GM18498 (cell line): ENCODE results near the gene MTARC1.

Source experiments
- ATAC-seq: cut with Tn5 transposase; IDR thresholded peaks from one replicate; pipeline ENCODE4 v1.9.1; 2021; ENCODE audit warnings: mild to moderate bottlenecking, moderate library complexity; ENCODE audit not compliant: unreplicated experiment

Gene MTARC1

GRCh38 chr1:220769205-220769604 lies 17.5 kb upstream of the MTARC1 start:
- no peak for ATAC-seq

DNA sequence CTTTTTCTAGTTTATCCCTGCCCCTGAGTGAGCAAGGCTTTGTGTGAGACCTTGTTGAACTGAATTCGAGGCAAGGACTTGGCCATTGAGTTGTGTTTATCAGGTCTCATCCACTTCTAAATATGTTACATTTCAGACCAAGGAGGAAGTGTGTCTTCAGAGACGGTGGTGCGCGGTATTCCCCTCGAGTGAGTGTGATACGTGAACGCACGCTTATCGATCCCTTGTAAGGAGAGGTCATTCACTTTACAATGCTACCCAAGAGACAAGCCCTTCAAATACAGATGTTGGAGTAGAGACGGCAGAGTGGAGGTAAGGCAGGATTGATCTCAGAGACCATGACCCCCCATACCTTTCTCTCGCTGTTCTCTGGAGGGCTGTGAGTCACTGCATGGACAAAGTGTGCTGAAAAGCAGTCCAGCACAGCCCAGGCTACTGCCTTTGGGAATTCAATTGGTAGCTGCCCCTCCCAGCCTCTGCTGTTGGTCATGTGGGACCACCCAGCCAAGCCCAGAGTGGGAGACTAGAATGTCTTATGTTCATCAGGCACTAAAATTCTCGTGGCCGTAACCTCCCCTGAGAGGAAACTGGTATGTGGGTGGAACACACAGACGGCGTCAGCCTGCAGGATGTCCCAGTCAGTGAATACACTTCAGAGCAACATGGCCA lies 16.3 kb upstream of the MTARC1 start:
- ATAC-seq, result peak; percentile 71

- ATAC-seq, result no peak
Measured at GRCh38 chr1:220772846-220773245, 13.9 kb upstream of the MTARC1 start.

DNA sequence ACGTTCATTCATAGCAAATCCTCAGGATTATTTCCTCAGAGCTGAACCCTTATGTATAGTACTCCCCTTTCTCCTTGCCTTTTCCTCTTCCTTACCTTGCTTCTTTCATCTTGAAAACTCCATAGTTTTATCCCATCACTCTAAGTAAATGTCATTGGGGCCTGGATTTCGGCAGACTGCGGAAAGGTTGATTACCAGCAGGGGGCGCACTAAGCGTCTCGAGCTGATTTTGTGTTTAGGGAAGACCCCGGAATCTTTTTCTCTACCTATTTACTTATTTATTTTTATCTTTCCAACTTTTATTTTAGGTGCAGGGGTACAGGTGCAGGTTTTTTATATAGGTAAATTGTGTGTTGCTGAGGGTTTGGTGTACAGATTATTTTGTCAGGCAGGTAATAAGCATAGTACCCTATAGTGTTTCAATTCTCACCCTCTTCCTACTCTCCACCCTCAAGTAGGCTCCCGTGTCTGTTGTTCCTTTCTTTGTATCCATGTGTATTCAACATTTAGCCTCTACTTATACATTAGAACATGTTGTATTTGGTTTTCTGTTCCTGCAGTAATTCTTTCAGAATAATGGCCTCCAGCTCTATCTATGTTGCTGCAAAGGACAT lies 11.4 kb upstream of the MTARC1 start:
- no peak for ATAC-seq

DNA sequence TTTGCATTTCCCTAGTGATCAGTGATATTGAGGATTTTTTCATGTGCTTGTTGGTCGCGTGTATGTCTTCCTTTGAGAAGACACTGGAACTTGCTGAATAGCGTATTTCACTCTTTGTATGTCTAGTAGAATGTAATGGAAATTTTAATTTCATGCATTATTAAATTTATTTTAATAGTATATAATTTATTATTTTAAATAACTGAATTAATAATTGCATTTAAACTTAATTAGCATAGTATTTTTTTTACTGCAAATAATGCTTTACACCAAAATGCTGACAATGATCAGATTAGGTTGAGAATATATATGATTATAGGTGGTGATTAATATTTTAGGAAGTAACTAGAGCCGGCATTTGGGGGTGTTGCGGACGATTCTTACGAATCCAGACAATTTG lies 10.5 kb upstream of the MTARC1 start:
- ATAC-seq, result no peak

DNA sequence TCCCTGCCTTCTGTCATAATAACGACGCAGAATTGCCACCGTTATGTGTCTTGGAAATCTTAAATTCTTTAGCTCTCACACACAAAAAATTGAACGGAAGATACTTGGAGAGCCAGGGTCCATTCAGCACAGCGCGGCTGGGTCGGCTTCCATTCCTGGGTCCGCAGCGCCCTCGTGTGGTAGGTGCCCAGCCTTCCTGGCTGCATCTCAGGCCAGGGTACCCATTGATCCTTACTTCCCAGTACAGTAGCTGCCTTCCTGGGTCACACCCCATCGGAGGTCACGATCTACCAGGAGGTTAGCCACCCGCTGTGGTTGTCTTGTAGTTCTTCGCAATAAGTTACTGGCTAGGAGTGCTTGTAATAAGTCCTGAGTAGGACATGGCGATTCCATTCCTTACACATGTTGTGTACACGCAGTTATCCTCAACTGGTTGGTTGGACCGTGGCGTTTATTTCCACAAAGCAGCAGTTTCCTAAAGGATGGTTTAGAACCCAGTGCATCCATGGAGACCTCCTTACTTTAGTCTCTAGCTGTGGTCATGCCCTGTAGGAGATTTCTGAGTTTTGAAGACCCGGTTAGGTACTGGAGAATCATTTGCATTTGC lies 9.9 kb upstream of the MTARC1 start:
- ATAC-seq, result peak; percentile 88

GRCh38 chr1:220783453-220783852 lies 3.3 kb upstream of the MTARC1 start:
- no peak for ATAC-seq

DNA sequence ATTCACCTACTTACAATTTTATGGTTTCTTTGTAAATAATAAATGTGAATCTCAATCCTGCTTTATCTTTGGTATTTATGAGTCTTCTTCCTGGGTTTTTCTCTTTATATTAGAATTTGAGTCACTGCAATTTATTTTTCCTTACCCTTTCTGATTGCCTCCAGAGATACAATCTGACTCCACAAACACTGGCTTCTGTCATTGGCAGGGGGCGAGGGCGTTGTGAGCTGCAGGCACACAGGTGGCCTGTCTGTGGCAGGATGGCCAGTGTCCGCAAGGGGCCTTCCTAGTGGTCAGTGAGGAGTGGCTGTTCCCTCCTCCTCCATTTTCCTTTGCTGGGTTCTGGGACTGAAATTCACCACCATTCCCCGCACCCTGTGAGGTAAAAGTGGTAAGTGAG lies 2.0 kb upstream of the MTARC1 start:
- ATAC-seq, result no peak

DNA sequence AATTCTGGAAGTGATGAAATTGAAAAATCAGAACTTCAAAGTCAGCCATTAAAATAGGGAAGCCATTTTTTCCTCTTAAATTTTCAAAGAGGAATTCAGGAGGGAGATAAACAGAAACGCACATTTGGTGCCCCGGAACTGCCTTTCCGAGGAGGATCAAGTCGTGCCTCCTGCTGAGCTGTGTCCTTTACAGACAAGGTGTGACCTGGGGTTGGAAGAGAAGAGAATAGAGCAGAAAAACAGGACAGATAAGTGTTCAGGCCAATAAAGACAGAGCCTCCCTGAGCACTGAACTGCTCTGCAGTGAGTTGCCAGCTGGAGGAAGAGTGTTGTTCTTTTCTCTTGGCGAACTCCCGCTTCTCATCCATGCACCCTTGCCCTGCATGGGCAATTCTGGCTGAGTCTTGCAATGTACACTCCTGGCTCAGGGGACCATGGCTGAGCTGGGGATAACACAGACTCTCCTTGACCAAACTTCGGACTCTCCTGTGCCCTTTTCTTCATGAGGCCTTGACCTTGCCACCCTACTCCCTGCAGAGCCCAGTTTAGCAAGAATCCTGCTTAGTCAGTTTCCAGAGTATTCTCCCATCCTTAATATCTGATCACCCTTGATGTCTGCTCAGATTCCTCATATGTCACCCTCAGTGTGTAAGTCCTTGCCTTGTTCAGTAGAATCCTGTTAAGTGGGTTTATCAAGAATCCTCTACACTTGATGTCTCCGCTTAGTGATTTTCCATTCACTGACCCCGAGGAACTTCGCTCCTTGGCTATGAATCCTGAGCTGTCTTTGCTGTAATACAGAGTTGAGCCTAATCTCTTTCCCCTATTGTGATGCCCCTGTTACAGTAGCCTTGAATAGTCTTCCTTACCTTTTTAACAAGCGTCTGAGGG lies 1.3 kb upstream of the MTARC1 start:
- ATAC-seq, result no peak

GRCh38 chr1:220786057-220786336 lies 716 bp upstream of the MTARC1 start:
- peak; percentile 10 for ATAC-seq

- peak; percentile 48 for ATAC-seq
Measured at GRCh38 chr1:220787069-220787619, 431 bp downstream of the MTARC1 start.

- ATAC-seq, result no peak
Measured at GRCh38 chr1:220788900-220789299, 2.2 kb downstream of the MTARC1 start.

DNA sequence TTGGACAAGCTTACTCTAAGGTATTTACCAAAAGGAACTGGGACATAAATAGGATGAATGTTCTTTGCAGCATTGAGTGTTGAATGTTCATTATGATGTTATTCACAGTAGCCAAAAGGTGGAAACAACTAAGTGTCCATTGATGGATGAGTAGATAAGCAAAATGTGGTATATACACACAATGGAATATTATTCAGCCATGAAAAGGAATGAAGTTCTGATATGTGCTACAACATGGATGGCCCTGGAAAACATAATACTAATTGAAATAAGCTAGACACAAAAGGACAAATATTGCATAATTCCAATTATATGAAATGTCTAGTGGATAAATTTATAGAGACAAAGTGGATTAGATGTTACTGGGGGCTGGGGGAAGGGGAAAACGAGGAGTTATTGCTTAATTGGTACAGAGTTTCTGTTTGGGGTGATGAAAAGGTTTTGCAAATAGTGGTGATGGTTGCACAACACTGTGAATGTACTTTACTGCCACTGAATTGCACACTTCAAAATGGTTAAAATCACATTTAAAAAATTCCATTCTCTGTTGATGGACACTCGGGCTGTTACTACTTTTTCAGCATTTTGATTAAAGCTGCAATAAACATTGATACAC lies 2.9 kb downstream of the MTARC1 start:
- ATAC-seq, result no peak

DNA sequence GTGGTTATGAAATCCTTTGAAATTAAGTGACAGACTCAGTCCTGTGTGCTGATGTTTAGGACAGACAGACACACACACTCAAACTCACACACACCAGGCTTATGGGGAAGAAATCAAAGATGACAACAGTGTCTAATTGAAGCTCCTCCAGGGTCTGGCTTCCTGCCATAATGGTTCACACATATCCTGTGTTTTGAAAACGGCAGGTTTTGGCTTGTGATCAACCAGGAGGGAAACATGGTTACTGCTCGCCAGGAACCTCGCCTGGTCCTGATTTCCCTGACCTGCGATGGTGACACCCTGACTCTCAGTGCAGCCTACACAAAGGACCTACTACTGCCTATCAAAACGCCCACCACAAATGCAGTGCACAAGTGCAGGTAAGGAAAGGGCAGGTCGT lies 4.6 kb downstream of the MTARC1 start:
- ATAC-seq, result no peak

- ATAC-seq, result no peak
Measured at GRCh38 chr1:220791956-220792355, 5.2 kb downstream of the MTARC1 start.

GRCh38 chr1:220796530-220796929 lies 9.8 kb downstream of the MTARC1 start:
- ATAC-seq, result no peak

DNA sequence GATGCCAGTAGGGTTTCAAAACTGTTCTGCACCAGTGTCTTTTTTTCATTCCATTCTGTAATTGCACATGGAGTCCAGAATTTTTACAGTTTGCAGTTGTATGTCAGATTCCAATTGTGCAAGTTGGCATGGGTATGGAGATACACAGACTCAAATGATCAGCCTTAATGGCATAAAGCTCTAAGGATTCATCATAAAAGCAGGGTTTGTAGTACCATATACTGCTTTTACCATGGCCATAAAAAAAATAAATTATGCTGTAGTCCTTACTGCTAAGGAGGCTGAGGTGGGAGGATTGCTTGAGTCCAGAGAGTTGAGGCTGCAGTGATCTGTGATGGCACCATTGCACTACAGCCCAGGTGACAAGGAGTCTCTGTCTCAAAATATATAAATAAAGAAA lies 10.3 kb downstream of the MTARC1 start:
- no peak for ATAC-seq

GRCh38 chr1:220797553-220797952 lies 10.8 kb downstream of the MTARC1 start:
- no peak for ATAC-seq

GRCh38 chr1:220798338-220798737 lies 11.6 kb downstream of the MTARC1 start:
- ATAC-seq, result no peak

DNA sequence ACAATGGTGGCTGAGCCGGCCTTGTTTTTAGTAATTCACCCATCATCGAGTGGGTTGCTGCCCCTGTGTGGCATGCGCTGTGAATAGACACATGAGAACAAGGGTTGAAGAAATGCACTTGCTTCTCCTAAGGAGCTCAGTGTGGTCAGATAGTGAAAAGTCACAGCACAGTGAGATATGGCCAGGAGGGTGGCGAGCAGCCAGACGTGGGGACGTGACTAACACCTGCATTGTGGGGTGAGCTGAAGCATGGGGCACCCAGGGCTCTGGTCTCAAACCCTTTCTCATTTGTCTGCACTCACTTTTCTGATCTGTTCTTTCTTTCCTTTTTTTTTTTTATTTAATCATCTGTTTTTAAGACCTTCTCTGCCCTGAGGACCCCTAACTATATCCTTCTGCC lies 13.5 kb downstream of the MTARC1 start:
- ATAC-seq, result no peak
